GM19397 (cell line): ENCODE data around the gene GRAMD1B.

Source experiments
- ATAC-seq: cut with Tn5 transposase; IDR thresholded peaks from one replicate; pipeline ENCODE4 v1.9.1; 2021; ENCODE audit warnings: mild to moderate bottlenecking, moderate library complexity; ENCODE audit not compliant: unreplicated experiment

GRAMD1B gene

GRCh38 chr11:123473941-123474677 lies 44.0 kb downstream of the GRAMD1B start:
- no peak for ATAC-seq

GRCh38 chr11:123474994-123475393 lies 44.9 kb downstream of the GRAMD1B start:
- ATAC-seq: no peak

- ATAC-seq: no peak
These were observed 45.4 kb downstream of the GRAMD1B start for GRCh38 chr11:123475469-123475868.

GRCh38 chr11:123477205-123477907 lies 47.3 kb downstream of the GRAMD1B start:
- ATAC-seq: no peak

GRCh38 chr11:123478352-123478987 lies 48.4 kb downstream of the GRAMD1B start:
- ATAC-seq: peak; percentile 1

GRCh38 chr11:123479048-123479837 lies 49.2 kb downstream of the GRAMD1B start:
- peak; percentile 74 for ATAC-seq

- ATAC-seq: no peak
These were observed 50.3 kb downstream of the GRAMD1B start for GRCh38 chr11:123480290-123480815.

- no peak for ATAC-seq
These were observed 50.8 kb downstream of the GRAMD1B start for GRCh38 chr11:123480882-123481281.

GRCh38 chr11:123481640-123482039 lies 51.6 kb downstream of the GRAMD1B start:
- ATAC-seq: no peak

GRCh38 chr11:123482218-123482617 lies 52.1 kb downstream of the GRAMD1B start:
- ATAC-seq: no peak

GRCh38 chr11:123483058-123483457 lies 53.0 kb downstream of the GRAMD1B start:
- ATAC-seq: no peak

- ATAC-seq: no peak
These were observed 53.4 kb downstream of the GRAMD1B start for GRCh38 chr11:123483466-123483865.

- ATAC-seq: no peak
These were observed 54.4 kb downstream of the GRAMD1B start for GRCh38 chr11:123484448-123484847.

GRCh38 chr11:123487157-123487744 lies 57.2 kb downstream of the GRAMD1B start:
- ATAC-seq: no peak

GRCh38 chr11:123490527-123490926 lies 60.5 kb downstream of the GRAMD1B start:
- no peak for ATAC-seq

GRCh38 chr11:123491241-123491640 lies 61.2 kb downstream of the GRAMD1B start:
- ATAC-seq: no peak

GRCh38 chr11:123493349-123494063 lies 63.4 kb downstream of the GRAMD1B start:
- no peak for ATAC-seq

- ATAC-seq: no peak
These were observed 64.4 kb downstream of the GRAMD1B start for GRCh38 chr11:123494195-123495050.

- ATAC-seq: no peak
These were observed 74.3 kb downstream of the GRAMD1B start for GRCh38 chr11:123504401-123504800.
